Measurements from ENCODE around the gene HOXC9.

The HOXC9 gene

DNA sequence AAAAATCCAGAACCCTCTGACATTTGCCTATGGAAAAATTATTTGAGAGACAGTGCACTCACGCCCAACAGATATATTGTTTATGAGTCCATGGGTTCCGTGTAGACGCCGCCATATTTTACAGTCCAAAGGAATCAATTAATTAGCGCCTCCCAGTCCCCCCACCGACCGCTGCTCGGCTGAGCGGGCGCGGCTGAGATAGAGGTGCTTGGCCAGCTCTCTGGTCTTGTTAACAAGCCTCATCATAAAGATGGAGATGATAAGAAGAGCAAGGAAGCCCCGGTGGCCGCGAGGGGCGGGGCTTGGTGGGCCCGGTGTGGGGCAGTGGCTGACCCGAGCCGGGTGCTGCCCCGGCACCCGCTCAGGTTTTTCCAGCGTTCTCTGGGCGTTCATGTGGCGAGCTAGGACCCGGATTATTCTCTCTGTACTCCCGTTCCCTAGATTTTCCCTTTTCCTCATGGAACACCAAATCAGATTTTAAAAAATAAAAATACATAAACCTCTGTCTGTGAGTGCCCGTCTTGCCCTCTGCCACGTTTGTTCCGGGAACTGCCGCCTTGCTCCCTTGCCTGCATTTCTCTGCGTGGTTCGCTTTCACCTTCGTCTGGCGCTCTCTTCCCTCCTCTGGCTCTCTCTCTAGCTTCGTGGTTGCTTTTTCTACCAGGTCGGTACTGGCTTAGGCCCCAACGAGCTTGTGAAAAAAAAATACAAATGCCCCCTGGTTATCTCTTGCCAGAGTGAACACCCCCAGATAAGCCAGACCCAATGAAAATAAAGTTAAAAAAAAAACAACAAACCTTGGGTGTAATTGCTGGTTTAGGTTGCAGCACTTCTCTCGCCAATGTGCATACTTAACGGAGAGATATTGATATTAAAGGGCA, 36.3 kb upstream of the HOXC9 start:
- no peak for DNase-seq

DNA sequence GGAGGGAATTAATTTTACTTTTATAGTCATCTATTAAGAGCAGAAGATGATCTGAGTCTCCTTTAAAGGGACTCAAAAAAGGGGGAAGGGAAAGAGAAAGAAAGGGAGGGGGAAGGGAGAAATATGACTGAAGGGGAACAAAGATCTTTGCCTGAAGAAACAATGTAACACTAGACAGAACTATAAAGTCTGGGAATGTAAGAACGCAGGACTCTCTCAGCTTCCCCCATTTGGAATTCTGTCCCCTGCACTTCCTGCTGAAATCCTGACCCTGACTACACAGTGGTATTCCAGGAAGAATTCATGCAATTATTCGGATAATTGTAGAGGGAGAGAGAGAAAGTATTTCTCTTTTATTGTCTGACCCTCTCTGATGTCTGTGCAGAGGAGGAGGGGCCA, 35.6 kb upstream of the HOXC9 start:
- DNase-seq = no peak

DNA sequence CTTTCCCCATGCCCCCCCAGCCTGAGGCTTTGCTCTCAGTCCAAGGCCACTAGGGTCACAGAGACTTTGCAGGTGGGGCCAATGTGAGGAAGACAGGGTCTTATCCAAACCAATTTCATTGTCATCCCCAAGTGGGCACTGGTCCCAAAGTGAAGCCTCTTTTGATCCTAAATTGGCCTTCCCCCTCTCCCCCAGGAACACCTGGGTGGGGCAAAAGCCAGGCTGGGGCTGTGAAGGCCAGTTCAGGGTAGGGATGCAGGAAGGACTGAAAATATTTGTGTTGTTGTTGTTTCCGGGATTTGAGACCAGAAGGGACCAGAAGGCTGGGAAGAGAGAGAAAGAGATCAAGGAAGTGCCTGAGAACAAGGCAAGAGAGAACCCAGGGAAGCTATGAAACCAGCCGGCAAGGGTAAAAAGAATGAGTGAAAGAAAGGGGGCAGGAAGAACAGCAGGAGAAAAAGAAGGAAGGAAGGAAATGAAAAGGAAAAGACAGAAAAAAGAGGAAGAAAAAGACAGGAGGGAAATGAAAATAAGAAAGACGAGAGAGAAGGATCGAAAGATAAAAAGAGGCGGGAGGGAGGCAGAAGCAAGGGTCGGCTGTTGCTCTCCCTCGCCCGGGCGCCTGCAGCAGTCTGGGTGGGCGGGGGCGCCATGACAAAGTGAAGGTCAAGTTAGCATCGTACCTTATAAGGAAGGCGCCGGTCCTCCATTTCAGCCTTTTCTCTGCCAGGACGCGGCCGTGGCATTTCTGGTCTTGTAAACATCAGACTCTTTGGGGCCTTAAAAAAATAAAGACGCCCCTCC, 34.5 kb upstream of the HOXC9 start:
- DNase-seq = no peak

DNA sequence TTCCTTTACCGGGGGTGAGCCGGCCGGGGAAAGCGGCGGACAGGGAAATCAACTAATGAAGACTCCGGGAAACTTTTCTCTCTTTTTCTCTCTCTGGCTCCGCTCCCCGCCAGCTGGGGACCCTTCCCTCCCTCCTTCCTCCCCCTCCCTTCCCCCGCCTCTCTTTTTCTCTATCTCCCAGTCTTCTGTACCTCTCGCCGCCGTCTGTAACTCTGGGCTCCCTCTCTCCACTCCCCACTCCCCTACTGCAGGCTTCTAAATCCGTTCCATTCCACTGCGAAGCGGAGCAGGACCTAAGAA, 33.9 kb upstream of the HOXC9 start:
- DNase-seq = no peak

DNA sequence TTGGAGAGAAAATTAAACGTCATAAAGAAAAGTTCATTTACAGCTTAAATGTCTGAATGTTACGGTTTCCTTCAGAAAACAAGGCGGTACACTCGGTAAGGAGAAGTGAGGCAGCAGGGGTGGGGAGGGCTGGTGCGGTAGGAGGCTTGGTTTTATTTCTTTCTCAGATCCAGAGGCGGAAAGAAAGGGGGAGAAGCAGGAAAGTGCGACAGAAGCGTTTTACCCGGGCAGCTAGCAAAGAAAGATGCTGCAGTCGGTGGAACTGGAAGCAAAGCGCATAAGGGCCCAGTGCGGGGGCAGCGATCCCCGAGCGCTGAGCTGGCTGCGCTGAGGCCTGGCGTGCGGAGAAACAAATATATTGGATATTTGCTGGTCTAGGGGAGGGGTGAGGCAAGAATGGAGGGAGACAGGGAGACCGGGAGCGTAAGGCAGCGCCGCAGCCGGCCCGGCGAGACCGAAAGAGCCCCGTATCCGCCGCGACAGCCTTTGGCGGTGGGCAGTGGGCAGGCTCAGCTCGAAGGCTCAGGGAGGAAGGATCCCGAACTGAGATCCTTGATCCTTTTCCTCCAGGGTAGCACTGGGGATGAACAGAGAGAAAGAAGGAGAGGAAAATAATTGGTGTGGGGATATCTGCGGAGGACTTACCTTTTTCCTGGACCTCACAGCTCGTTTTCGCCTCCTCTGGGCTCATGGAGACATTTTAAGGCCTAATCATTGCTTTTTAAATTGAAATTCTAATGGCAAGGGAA, 33.4 kb upstream of the HOXC9 start:
- DNase-seq = no peak

DNA sequence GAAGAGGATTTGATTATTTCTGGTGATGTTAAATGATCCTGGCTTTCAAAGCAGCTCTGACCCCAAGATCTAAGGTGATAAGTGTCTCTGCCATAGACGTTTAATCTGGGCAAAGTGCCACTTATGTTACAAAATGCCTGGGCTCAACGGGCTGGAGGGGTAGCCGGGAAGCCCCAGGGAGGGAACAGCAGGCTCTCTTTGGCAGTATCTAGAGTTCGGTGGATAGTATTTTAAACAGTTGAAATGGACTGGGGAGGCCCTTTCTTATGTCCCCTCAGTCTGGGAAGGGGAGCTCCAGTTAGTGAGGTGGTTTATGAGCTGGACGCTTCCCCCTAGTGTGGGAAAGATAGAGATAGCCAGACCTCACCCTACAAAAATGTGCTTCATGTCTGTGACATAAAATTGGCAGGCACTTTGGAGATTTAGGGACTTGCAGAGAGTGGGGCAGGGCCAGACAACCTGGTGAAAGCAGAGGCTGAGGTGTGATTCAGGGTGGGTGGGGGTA, 32.5 kb upstream of the HOXC9 start:
- DNase-seq = no peak

DNA sequence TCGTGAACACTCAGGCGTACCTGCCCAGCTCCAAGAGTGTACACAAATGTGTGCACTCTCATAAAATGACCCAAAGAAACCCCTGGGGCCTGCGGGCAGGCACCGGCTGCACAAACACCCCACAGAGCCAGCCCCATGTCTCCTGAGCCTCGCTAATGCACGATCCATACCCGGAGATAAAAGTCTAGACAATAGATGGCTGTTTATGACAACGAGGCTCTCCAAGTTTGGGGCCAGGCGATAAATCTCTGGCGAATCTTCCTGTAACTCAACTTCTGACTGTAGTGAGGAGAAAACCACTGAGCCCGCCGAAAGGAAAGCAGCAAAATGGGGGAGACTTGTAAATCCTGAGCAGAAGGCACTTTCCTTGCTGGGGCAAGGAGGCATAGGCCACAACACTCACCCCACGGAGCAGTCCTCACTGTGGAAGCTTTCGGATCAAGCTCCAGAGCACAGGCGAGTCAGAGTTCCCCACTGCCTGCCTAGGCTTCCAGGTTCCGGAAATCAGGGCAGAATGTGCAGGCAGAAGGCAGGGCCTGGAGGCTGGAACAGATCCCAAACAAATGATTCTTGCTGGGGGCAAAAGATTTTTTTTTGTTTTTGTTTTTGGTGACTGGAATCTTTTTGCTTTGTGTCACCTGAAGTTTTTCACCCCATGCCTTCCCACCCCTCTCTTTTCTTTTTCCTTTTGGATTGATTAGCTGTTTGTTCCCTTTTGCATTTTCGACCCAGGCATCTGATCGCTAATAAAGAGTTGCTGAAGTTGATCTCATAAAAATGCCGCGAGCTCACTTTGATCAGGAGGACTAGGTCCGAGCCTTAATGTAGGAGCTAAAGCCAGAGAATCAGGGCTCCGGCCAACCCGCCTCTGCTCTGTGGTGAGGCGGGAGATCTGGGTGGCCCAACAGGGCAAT, 31.5 kb upstream of the HOXC9 start:
- DNase-seq = no peak

DNA sequence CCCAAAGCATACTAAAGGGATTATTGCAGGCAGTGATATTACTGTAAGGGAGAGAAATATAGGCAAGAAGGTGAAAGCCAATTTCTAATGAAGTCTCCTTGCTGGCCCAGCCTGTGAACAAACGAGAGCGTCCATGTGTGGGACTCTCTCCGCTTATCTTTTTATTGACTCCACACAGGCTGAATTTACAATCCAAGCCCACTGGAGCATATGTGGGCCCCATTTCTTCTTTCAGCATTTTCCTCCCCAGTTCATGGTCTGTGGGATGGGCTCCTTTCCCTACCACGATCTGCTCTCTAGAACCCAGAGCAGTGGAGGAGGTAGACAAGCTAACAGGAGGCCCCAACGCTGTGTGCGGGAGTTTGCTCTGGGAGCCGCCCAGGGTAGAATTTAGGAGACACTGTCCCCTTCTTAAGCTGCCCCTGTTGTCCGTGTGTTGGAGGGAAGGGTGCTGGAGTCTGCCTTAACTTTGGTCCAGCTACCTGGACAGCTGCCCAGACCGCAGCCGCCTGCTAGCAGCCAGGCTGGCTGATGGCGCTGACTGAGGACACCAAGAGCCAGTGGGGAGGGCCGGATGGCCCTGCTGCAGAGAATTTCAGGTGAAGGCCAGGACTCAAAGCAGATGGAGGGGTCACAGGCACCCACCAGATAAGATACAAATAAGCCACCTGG, 30.2 kb upstream of the HOXC9 start:
- DNase-seq = no peak

DNA sequence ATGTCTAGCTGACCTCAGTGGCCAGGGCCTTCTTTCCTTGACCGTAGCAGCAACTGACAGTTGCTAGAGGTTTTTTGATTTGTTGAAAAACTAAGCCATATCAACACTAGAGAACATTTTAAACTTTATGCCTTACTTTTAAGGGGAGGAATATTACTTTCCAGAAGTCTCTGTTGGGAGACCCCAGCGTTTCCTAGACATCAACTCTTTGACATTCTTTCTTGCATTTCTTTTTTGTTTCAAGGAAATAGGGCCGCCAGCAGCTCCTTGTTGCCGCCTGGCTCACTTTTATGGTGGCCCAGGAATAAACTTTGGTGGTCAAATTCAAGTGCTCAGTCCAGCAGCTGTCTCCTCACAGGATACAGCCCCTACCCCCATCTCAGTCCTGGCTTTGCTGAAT, 29.5 kb upstream of the HOXC9 start:
- DNase-seq = no peak

DNA sequence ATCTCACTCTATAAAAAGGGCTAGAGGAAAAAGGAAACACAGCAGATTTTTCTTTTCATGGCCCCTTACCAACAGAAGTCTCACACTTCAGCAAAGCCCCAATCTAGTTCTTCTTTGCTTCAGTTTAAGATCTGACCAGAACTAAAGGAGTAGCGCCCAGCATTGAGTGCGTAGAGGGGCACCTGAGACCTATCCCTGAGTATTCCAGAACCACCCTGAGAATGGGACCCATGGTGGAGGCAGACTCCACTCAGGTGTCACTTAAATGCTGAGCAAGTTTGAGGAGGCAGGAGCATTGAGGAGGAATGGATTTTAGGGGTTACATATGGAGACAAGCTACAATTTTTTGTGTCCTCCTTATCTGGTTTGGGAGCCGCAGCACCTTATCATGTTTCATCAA, 28.8 kb upstream of the HOXC9 start:
- no peak for DNase-seq

DNA sequence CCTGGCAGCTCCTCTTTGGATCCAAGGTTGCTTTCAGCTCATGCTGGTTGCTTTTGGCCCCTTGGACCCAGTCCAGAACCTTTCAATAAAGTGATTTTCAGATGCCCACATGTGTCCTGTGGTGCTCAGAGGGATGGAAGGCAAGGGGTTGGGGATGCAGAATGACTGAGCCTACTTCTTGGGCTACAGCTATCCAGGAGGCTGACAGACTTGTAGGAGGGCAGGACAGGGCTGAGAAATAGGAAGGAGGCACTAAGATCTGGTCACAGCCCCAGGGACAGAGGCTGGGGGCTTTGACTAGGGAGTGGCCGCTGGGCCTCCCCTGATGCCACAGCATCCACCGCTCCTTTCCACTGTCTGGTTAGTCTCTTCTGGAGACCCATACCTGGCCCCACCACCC, 28.3 kb upstream of the HOXC9 start:
- no peak for DNase-seq

DNA sequence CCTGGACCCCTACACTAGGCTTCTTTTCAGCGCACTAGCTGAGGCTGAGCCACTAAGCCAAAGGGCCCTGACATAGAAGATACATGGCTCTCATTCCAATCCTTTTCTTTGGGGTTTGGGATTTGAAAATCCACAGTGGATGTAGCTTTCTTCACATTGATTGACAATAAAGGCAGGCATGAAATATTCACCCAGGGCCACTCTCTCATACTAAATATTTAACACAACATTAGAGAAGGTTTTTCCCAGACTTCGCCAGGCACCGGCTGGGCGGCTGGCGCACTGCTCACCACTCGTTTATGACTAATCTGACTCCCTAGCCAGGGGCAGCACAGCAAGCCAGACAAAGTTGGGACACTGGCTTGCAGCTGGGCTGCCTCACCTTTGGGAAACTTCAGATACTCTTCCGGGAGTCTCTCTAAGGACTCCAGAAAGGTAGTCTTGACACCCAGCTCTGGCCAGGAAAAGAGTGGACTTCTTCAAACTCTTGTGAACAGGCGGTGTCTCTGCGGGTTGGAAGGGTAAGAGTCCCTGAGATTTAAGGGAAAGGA, 27.7 kb upstream of the HOXC9 start:
- DNase-seq = no peak

DNA sequence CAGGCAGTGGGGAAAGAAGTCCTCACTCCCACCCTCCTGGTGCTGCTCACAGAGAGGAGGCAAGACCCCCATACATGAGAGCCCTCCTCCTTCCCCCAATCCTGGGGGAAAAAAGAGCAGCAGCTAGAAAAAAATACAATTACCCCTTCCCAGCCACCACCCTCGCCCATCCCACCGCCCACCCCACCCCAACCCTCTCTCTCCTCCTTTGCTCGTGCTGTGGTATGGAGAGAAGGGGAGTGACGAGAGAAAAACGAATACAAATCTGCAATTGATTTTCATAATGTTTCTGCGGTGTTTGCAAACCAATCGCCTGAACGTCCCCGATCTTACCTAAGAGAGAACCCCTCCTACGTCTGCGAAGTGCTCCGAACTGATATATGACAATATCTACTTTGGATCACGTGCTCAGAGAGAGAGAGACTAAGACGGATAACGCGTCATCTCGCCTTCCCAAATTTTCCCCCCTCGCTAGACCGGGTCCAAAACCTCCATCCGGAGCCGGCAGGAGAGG, 27.2 kb upstream of the HOXC9 start, which contains the start of gene HOXC11:
Gene HOXC11 (plus strand): TSS at position 405 of the 514 bp plus-strand sequence. CDS start 116 bp downstream, outside the sequence.
- no peak for DNase-seq

DNA sequence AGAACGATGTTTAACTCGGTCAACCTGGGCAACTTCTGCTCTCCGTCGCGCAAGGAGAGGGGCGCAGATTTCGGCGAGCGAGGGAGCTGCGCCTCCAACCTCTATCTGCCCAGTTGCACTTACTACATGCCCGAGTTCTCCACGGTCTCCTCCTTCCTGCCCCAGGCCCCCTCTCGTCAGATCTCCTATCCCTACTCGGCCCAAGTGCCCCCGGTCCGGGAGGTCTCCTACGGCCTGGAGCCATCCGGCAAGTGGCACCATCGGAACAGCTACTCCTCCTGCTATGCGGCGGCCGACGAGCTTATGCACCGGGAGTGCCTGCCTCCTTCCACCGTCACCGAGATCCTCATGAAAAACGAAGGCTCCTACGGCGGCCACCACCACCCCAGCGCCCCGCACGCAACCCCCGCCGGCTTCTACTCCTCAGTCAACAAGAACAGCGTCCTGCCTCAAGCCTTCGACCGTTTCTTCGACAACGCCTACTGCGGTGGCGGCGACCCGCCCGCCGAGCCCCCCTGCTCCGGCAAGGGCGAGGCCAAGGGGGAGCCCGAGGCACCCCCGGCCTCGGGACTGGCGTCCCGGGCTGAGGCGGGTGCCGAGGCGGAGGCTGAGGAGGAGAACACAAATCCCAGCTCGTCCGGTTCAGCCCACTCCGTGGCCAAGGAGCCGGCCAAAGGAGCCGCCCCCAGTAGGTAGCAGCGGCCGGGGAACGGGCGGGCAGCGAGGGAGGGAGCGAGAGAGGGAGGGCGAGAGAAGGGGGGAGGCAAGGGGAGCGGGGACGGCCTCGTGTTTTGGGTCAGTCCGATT, 26.5 kb upstream of the HOXC9 start:
- DNase-seq = no peak

DNA sequence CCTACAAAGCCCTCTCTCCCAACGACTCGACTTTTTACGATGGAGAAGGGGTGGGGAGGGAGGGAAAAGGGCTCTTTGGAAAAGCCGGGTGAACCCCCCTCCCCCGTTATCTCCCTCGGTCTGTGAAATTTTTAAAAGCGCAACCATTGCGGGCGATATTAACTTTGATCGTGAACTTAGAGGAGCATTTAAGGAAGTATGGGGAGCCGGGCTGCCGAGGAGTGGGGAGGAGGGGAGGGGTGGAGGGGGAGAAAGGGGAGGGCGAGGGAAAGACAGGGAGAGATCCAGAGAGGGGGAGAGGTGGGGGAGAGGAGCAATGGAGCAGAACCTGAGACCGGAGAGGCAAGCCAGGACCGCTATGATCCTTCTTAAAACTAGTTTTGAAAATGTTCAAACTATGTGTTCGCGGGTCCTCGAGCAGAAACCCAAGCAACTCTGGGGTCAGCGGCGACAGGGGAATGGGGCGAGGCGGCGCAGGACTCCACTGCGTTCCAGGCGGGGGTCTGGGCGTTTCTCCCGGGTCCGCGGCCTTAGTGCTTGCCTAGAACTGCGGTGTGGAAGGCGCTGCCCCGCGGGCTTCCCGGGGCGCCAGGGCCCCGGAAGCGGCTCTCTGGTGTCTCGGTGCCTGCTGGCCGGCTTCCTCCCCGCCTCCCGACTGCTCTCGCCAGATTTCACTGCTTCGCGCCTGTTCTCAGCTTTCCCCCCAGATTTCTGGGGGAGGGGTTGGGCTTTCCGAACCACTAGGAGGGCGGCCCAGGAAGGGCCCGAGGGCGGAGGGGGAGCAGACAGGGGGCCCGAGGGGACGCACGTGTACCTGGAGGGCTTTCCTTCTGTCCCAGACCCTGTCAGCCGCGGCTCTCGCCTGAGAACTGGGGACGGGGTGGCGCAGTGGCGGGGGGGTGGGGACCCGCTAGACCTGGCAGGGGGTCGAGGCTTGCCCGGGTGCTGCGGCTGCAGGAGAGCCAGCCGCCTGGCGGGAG, 25.6 kb upstream of the HOXC9 start, which contains the start of gene HOTAIR:
Gene HOTAIR (minus strand): TSS at position 871 of the 980 bp plus-strand sequence.
- no peak for DNase-seq

DNA sequence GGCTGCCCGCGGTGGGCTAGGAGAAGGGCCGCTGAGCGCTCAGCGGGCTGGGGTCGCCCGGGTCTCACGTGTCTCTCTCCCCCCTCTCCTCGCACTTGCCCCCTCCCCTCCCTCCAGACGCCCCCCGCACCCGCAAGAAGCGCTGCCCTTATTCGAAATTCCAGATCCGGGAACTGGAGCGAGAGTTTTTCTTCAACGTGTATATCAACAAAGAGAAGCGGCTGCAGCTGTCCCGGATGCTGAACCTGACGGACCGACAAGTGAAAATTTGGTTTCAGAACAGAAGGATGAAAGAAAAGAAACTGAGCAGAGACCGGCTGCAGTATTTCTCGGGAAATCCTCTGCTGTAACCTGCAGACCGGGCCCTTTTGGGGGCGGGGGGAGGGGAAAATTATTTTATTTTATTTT, 24.9 kb upstream of the HOXC9 start:
- no peak for DNase-seq

DNA sequence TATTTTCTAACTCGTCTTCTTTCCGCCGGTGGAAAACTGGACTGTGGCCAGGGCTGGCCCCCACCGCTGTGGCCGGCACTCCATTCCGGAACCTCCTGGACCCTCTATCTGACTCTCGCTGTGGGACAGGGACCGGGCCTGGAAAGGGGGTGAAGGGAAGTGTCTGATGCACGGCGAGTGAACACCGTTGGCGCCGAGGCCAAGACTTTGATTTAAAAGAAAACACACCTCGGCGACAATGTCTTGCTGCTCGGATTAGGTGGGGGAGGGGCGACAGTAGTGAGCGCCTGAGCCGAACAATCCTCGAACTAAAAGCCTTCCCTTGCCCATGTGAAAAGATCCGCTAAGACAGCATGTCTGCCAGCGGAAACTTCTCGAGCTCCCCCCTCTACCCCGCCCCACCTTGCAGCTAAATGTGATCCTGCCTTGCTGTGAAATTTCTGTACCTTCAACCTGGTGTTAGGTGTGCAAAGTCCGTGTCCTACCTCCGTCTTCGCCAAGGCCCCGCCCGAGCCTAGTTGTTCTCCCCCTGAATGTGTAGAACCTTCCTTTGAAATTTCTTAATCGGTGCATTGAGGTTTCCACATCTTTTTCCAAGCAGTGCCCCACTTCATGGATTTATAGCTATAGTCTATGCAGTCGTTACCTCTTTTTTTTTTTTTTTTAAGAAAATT, 24.3 kb upstream of the HOXC9 start:
- no peak for DNase-seq

Data from C1 segment of cervical spinal cord (tissue), 14 donors.